Fibroblast of upper back skin (primary cell): ENCODE results near the gene MTO1.
"Not testable (repeated sequence)": the region's sequence is repeated elsewhere in the genome, so short reads cannot be mapped to it uniquely, and the experiment has no call there.

Source experiments
- DNase-seq: peaks from one replicate; pipeline ENCODE4 v3.0.0-alpha.2; 2013

The MTO1 gene

GRCh38 chr6:73461537-73462350 lies at the start of gene MTO1:
Gene MTO1, plus strand, starts transcription at chr6:73461737. Its CDS starts 118 bp downstream, at chr6:73461855.
- peak; percentile 92 for DNase-seq

- no peak for DNase-seq
Observed at GRCh38 chr6:73413102-73413501, 48.4 kb upstream of the MTO1 start.

- DNase-seq: peak; percentile 19
Observed at GRCh38 chr6:73418081-73418741, 43.3 kb upstream of the MTO1 start.

- no peak for DNase-seq
Observed at GRCh38 chr6:73421534-73421933, 40.0 kb upstream of the MTO1 start.

- DNase-seq: no peak
Observed at GRCh38 chr6:73435236-73435635, 26.3 kb upstream of the MTO1 start.

- no peak for DNase-seq
Observed at GRCh38 chr6:73443555-73443954, 18.0 kb upstream of the MTO1 start.

- peak; percentile 48 for DNase-seq
Observed at GRCh38 chr6:73451223-73452106, 10.1 kb upstream of the MTO1 start.

- DNase-seq: peak; percentile 60
Observed at GRCh38 chr6:73452107-73452461, 9.5 kb upstream of the MTO1 start, which contains the start of gene CGAS. Gene CGAS, minus strand, starts transcription at chr6:73452297. Its CDS starts 116 bp downstream, at chr6:73452181.

- peak; percentile 7 for DNase-seq
Observed at GRCh38 chr6:73455865-73456629, 5.5 kb upstream of the MTO1 start.

GRCh38 chr6:73459474-73459873 lies 2.1 kb upstream of the MTO1 start:
- not testable (repeated sequence) for DNase-seq

- DNase-seq: no peak
Observed at GRCh38 chr6:73460056-73460455, 1.5 kb upstream of the MTO1 start.

- DNase-seq: no peak
Observed at GRCh38 chr6:73471686-73472290, 10.3 kb downstream of the MTO1 start.

GRCh38 chr6:73476723-73477122 lies 15.2 kb downstream of the MTO1 start:
- no peak for DNase-seq

GRCh38 chr6:73477407-73477806 lies 15.9 kb downstream of the MTO1 start:
- DNase-seq: no peak

GRCh38 chr6:73481969-73482368 lies 20.4 kb downstream of the MTO1 start:
- DNase-seq: no peak

GRCh38 chr6:73484438-73484837 lies 22.9 kb downstream of the MTO1 start:
- DNase-seq: no peak

- DNase-seq: no peak
Observed at GRCh38 chr6:73487473-73487872, 25.9 kb downstream of the MTO1 start.

- DNase-seq: peak; percentile 19
Observed at GRCh38 chr6:73491377-73491776, 29.8 kb downstream of the MTO1 start.

GRCh38 chr6:73497915-73498314 lies 36.4 kb downstream of the MTO1 start:
- no peak for DNase-seq

- no peak for DNase-seq
Observed at GRCh38 chr6:73503027-73503772, 41.7 kb downstream of the MTO1 start.

GRCh38 chr6:73504160-73504559 lies 42.6 kb downstream of the MTO1 start:
- DNase-seq: no peak
